GM23338 (cell line): Measurements from ENCODE around the gene DDAH2. TPM values are rescaled to one million over a fixed set of nuclear protein-coding genes. Genes with fewer than 3 reads are reported as not detected.

Experiments used
- ATAC-seq: fragments of 200-7000 bp; cut with Tn5 transposase; 3 replicates; pipeline ENCODE4 v1.9.1; 2020
- DNase-seq: peaks from one replicate; pipeline ENCODE4 v3.0.0-alpha.2; 2015; ENCODE audit warnings: low spot score
- H2AFZ ChIP-seq: fragments of 200-600 bp; sonication (generic); 2 replicates; pipeline ENCODE4 v1.8.0; 2016; ENCODE audit warnings: antibody characterized with exemption, mild to moderate bottlenecking, moderate library complexity
- H3F3A ChIP-seq: fragments of 200-600 bp; sonication (generic); replicated peaks from 2 replicates; pipeline ENCODE4 v1.8.0; 2017; ENCODE audit warnings: antibody characterized with exemption, mixed run types, low read depth
- H3K27ac ChIP-seq: fragments of 200-600 bp; sonication (generic); 2 replicates; pipeline ENCODE4 v1.6.1; 2016; ENCODE audit warnings: low read depth
- H3K27me3 ChIP-seq: fragments of 200-600 bp; sonication (generic); 2 replicates; pipeline ENCODE4 v1.8.0; 2016; ENCODE audit warnings: mild to moderate bottlenecking, mixed run types, moderate library complexity; ENCODE audit not compliant: insufficient read depth
- H3K36me3 ChIP-seq: fragments of 200-600 bp; sonication (generic); 2 replicates; pipeline ENCODE4 v1.8.0; 2016; ENCODE audit warnings: mild to moderate bottlenecking; ENCODE audit not compliant: insufficient read depth
- H3K4me1 ChIP-seq: fragments of 200-600 bp; sonication (generic); 2 replicates; pipeline ENCODE4 v1.8.0; 2016; ENCODE audit warnings: mild to moderate bottlenecking, moderate library complexity; ENCODE audit not compliant: insufficient read depth
- H3K4me2 ChIP-seq: fragments of 200-600 bp; sonication (generic); 2 replicates; pipeline ENCODE4 v1.7.1; 2017; ENCODE audit warnings: mixed run types
- H3K4me3 ChIP-seq: fragments of 200-600 bp; sonication (generic); 2 replicates; pipeline ENCODE4 v1.6.1; 2016; ENCODE audit warnings: mixed run types
- H3K79me2 ChIP-seq: fragments of 200-600 bp; sonication (generic); replicated peaks from 2 replicates; pipeline ENCODE4 v1.8.0; 2017; ENCODE audit warnings: mild to moderate bottlenecking; ENCODE audit not compliant: insufficient read depth
- H3K9me2 ChIP-seq: fragments of 200-600 bp; sonication (generic); 2 replicates; pipeline ENCODE4 v1.8.0; 2017; ENCODE audit not compliant: insufficient read depth
- H4K20me1 ChIP-seq: fragments of 200-600 bp; sonication (generic); replicated peaks from 2 replicates; pipeline ENCODE4 v1.8.0; 2017; ENCODE audit warnings: mild to moderate bottlenecking; ENCODE audit not compliant: insufficient read depth
- H3K27ac Mint-ChIP-seq: 2 replicates; pipeline ENCODE4 v1.8.0; 2020; ENCODE audit warnings: inconsistent platforms, mild to moderate bottlenecking, moderate library complexity, mixed read lengths
- H3K27me3 Mint-ChIP-seq: 3 replicates; pipeline ENCODE4 v1.8.0; 2022; ENCODE audit warnings: low read depth, mild to moderate bottlenecking, moderate library complexity, mixed read lengths, inconsistent platforms; ENCODE audit not compliant: insufficient read depth, poor library complexity
- H3K36me3 Mint-ChIP-seq: 3 replicates; pipeline ENCODE4 v1.8.0; 2021; ENCODE audit warnings: low read depth, mild to moderate bottlenecking, inconsistent platforms, moderate library complexity, mixed read lengths
- H3K4me1 Mint-ChIP-seq: 3 replicates; pipeline ENCODE4 v1.8.0; 2020; ENCODE audit warnings: mild to moderate bottlenecking, inconsistent platforms, mixed read lengths
- H3K4me3 Mint-ChIP-seq: 3 replicates; pipeline ENCODE4 v1.8.0; 2021; ENCODE audit warnings: moderate library complexity, mild to moderate bottlenecking, inconsistent platforms, mixed read lengths
- H3K9me3 Mint-ChIP-seq: 3 replicates; pipeline ENCODE4 v1.8.0; 2020; ENCODE audit warnings: moderate library complexity, mild to moderate bottlenecking, inconsistent platforms, mixed read lengths
- CREB1 ChIP-seq: fragments of 250-450 bp; sonication (Bioruptor Pico); IDR thresholded peaks from 2 replicates; pipeline ENCODE4 v1.5.0; 2020; ENCODE audit warnings: low read depth, mild to moderate bottlenecking, moderate library complexity
- CTCF ChIP-seq, 2 experiments: fragments of 200-600 bp in 1 of 2; sonication (generic) in 1 of 2; conservative IDR thresholded peaks; 2 replicates each; pipeline versions ENCODE4 v1.5.1 to v1.6.1; 2016 to 2017; ENCODE audit warnings: antibody characterized with exemption in 2 of 2, low read depth in 2 of 2, mild to moderate bottlenecking in 2 of 2, moderate library complexity in 1 of 2
- ETS1 ChIP-seq: IDR thresholded peaks from 2 replicates; pipeline ENCODE4 v1.6.1; 2016; ENCODE audit warnings: antibody characterized with exemption
- EZH2 ChIP-seq: fragments of 200-600 bp; sonication (generic); IDR thresholded peaks from one replicate; pipeline ENCODE4 v1.8.0; 2017; ENCODE audit warnings: antibody characterized with exemption, mild to moderate bottlenecking, low read depth; ENCODE audit not compliant: unreplicated experiment
- EZH2phosphoT487 ChIP-seq: fragments of 200-600 bp; sonication (generic); IDR thresholded peaks from one replicate; pipeline ENCODE4 v1.8.1; 2018; ENCODE audit warnings: antibody characterized with exemption; ENCODE audit not compliant: unreplicated experiment
- JUNB ChIP-seq: IDR thresholded peaks from one replicate; pipeline ENCODE4 v1.6.1; 2016; ENCODE audit warnings: antibody characterized with exemption; ENCODE audit not compliant: unreplicated experiment
- NANOG ChIP-seq: IDR thresholded peaks from 2 replicates; pipeline ENCODE4 v1.6.1; 2016; ENCODE audit warnings: antibody characterized with exemption, borderline replicate concordance
- POLR2AphosphoS5 ChIP-seq: IDR thresholded peaks from 2 replicates; pipeline ENCODE4 v1.6.1; 2016; ENCODE audit warnings: antibody characterized with exemption, low read depth
- REST ChIP-seq: IDR thresholded peaks from one replicate; pipeline ENCODE4 v1.6.1; 2018; ENCODE audit warnings: antibody characterized with exemption; ENCODE audit not compliant: unreplicated experiment
- STAT1 ChIP-seq: IDR thresholded peaks from one replicate; pipeline ENCODE4 v1.6.1; 2016; ENCODE audit warnings: antibody characterized with exemption; ENCODE audit not compliant: unreplicated experiment
- ZNF114 ChIP-seq: fragments of 250-450 bp; sonication (Bioruptor Pico); IDR thresholded peaks from 2 replicates; pipeline ENCODE4 v1.5.0; 2020; ENCODE audit warnings: mild to moderate bottlenecking, moderate library complexity
- ZNF331 ChIP-seq: fragments of 250-450 bp; sonication (Bioruptor Pico); IDR thresholded peaks from 2 replicates; pipeline ENCODE4 v1.5.0; 2020; ENCODE audit warnings: low read depth, mild to moderate bottlenecking, moderate library complexity
- ZNF462 ChIP-seq: fragments of 250-450 bp; sonication (Bioruptor Pico); IDR thresholded peaks from 2 replicates; pipeline ENCODE4 v1.5.0; 2020; ENCODE audit warnings: mild to moderate bottlenecking, moderate library complexity
- polyA plus RNA-seq: library from polyadenylated mRNA; unstranded; fragments of >200 nt; fragmentation: Nextera tagmentation; extraction: Ambion mirVana; gene quantifications from 2 replicates; pipeline ENCODE4 v1.2.1, GENCODE V29; 2016
- total RNA-seq: library from RNA; depleted of rRNA; stranded (reverse); fragments of >200 nt; shearing (Covaris generic); gene quantifications from 2 replicates; pipeline ENCODE4 v1.2.3, GENCODE V29; 2014

Gene DDAH2
- total and polyA plus RNA-seq, 2 experiments from 2014 or later: 58.7 to 65.1 TPM

- Mint-ChIP-seq H3K27ac (no peak overlapping the region), H3K4me1 (no peaks in the 10 kb centered on the region; the same call in 2 of the 3 replicates), H3K27me3 (peaks cover 24% of the 10 kb centered on the region), H3K36me3 (no peaks in the 10 kb centered on the region), H3K9me3 (no peaks in the 10 kb centered on the region; the same call in 2 of the 3 replicates), H3K4me3 (no peak overlapping the region)
- no peak for ATAC-seq
- no peak for DNase-seq
- no peaks in the 10 kb centered on the region for H3K79me2 ChIP-seq
- H3K4me1 ChIP-seq: no peaks in the 10 kb centered on the region
- no peak for TF ChIP-seq ETS1
- no peak for TF ChIP-seq STAT1
- no peak for TF ChIP-seq REST
- TF ChIP-seq EZH2: no peak
- no peak for TF ChIP-seq CTCF (conservative IDR thresholded peaks at IDR 0.05; ENCODE audit: low read depth in 2 of 2)
- no peak for TF ChIP-seq EZH2phosphoT487
- no peak for TF ChIP-seq POLR2AphosphoS5
- TF ChIP-seq ZNF331 (CRISPR knock-in tag): no peak
- no peak for TF ChIP-seq ZNF462 (CRISPR knock-in tag)
- no peak for TF ChIP-seq ZNF114 (CRISPR knock-in tag)
- no peak for TF ChIP-seq CREB1 (CRISPR knock-in tag)
- no peak for TF ChIP-seq JUNB
- no peak for TF ChIP-seq NANOG
- H3F3A ChIP-seq: no peaks in the 10 kb centered on the region
- H3K27ac ChIP-seq: no peak overlapping the region
- H3K36me3 ChIP-seq: no peaks in the 10 kb centered on the region
- no peak overlapping the region for H2AFZ ChIP-seq
- no peaks in the 10 kb centered on the region for H3K9me2 ChIP-seq
- H3K4me3 ChIP-seq: no peak overlapping the region
- no peaks in the 10 kb centered on the region for H4K20me1 ChIP-seq
- no peaks in the 10 kb centered on the region for H3K27me3 ChIP-seq
- H3K4me2 ChIP-seq: no peak overlapping the region
These were observed 42.9 kb upstream of the DDAH2 start for GRCh38 chr6:31771992-31772358.
